AG09319 (cell line): ENCODE data around the gene ZDHHC14.

Experiments used
- DNase-seq: peaks from one replicate; pipeline ENCODE4 v3.0.0-alpha.2; 2010; ENCODE audit warnings: low read depth; ENCODE audit errors: extremely low read depth
- TF ChIP-seq, protein P1 (sequence below): IDR thresholded peaks from 2 replicates; pipeline ENCODE4 v1.5.1; 2011; ENCODE audit warnings: low read depth, mild to moderate bottlenecking, inconsistent platforms, low read length, moderate library complexity

The ZDHHC14 gene

GRCh38 chr6:157723376-157723775 lies 342.4 kb downstream of the ZDHHC14 start:
- DNase-seq = no peak
- TF ChIP-seq, protein P1, sequence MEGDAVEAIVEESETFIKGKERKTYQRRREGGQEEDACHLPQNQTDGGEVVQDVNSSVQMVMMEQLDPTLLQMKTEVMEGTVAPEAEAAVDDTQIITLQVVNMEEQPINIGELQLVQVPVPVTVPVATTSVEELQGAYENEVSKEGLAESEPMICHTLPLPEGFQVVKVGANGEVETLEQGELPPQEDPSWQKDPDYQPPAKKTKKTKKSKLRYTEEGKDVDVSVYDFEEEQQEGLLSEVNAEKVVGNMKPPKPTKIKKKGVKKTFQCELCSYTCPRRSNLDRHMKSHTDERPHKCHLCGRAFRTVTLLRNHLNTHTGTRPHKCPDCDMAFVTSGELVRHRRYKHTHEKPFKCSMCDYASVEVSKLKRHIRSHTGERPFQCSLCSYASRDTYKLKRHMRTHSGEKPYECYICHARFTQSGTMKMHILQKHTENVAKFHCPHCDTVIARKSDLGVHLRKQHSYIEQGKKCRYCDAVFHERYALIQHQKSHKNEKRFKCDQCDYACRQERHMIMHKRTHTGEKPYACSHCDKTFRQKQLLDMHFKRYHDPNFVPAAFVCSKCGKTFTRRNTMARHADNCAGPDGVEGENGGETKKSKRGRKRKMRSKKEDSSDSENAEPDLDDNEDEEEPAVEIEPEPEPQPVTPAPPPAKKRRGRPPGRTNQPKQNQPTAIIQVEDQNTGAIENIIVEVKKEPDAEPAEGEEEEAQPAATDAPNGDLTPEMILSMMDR = no peak

- TF ChIP-seq, protein P1 = no peak
- no peak for DNase-seq
Measured at GRCh38 chr6:157724138-157724820, 343.3 kb downstream of the ZDHHC14 start.

DNA sequence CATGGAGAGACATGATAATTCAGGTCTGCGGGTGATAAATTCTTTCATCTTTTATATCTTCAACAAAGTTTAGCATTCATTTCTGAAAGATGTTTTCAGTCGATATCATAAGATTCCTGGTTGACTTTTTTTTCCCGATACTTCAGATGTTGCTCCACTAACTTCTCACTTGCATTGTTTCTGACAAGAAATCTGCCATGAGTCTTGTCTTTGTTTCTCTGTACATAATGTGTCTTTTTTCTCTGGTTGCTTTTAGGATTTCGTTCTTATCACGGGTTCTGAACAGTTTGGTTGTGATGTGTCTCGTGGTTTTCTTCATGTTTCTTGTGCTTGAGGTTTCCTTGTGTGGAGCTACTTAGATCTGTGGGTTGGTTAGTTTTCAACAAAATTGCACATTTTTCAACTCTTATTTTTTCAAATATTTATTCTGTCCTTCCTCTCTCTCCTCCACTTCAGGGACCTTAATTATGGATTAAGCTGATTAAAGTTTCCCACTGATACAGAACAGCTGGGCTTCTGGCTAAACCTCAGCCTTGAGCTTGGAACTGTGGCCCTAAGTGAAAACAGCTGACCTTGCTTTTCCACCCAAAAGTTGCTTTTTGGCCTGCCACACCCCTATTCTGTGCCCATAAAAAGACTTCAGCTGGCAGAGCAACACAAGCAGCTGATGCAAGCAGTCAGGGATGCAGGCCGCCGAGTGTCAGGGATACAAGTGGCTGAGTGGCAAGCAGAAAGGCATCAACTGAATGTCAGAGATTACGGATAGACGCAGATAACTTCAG lies 344.2 kb downstream of the ZDHHC14 start:
- DNase-seq = peak; percentile 75
- TF ChIP-seq, protein P1 = no peak

DNA sequence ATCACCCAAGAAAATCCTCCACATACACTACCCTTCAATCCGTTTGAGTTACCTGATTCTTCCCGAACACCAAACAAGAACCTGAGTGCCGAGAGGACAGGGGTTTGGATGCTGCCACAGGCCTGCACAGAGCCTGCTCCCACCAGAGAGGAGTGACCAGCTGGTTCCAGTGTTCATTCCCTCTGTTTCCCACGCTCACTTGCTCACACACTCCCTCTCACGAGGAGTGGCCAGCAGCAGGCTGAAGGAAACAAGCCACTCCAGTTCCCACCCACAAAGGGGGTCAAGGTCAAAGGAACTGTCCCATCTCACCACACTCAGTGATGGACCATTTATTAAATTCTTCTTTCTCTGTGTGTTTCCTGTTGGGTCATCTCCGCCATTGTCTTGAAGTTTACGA lies 344.8 kb downstream of the ZDHHC14 start:
- no peak for DNase-seq

DNA sequence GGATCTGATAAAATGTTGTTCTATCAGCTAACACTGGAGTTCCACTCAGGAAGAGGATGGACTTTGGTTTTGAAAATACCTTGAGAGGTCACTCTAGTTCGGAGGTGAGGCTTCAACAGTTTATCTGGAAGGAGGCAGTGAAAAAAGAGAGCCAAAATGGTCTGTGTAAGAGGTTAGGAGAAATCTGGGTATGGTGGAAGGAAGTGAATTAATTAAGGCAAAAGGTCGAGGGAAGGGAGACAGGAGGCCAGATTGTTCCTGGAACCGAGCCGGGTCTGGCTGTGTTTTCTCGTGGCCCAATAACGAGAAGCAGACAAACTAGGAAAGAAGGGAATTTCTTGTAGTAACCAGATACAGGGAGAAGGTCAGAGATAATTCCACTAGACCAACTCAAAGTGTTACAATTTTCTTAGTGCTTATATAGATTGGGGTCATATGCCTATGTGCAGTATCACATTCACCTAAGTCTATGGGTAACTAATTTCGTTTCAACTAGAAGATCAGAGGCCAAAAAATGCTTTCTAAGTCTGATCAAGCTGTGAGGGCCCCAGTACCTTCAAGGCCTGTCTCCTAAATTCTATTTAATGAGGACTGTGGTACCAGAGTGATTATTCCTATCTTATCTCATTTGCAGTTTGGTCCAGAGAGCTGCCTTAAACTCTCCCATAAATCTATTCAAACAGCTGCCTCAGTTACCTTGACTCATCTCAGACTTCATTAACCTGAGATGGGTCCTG lies 346.1 kb downstream of the ZDHHC14 start:
- TF ChIP-seq, protein P1 = no peak

More for the DNA sequence above, 344.8 kb downstream of the ZDHHC14 start:
- TF ChIP-seq, protein P1 = no peak

More for the DNA sequence above, 346.1 kb downstream of the ZDHHC14 start:
- DNase-seq = peak; percentile 23
